ENCODE measurements around the gene TMEM150C.
A peak's percentile ranks its signal among the peaks of the same experiment; 100 is the strongest.

TMEM150C gene

DNA sequence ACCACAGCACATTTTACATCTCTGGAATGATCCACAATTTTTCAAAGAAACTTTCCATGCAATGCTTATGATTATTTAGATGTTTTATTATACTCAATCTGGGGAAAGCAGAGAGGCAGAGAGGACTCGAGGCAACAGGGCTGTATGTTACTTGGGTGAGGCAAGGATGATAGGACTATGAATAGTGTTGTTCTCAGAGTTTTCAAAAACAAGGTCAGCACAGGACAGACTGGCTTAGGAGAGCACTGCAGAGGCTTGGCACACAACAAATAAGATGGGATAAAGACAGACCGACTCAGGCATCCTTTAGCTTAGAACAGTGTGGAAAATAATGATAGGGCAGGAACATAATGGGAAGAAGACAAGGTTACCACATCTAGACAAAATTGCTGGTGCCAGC is 65.4 kb downstream of the TMEM150C start:
- in situ Hi-C loops (cut with HindIII; ENCODE audit: low sequenced_read_pairs): no loop called here
- TF ChIP-seq, protein P1, sequence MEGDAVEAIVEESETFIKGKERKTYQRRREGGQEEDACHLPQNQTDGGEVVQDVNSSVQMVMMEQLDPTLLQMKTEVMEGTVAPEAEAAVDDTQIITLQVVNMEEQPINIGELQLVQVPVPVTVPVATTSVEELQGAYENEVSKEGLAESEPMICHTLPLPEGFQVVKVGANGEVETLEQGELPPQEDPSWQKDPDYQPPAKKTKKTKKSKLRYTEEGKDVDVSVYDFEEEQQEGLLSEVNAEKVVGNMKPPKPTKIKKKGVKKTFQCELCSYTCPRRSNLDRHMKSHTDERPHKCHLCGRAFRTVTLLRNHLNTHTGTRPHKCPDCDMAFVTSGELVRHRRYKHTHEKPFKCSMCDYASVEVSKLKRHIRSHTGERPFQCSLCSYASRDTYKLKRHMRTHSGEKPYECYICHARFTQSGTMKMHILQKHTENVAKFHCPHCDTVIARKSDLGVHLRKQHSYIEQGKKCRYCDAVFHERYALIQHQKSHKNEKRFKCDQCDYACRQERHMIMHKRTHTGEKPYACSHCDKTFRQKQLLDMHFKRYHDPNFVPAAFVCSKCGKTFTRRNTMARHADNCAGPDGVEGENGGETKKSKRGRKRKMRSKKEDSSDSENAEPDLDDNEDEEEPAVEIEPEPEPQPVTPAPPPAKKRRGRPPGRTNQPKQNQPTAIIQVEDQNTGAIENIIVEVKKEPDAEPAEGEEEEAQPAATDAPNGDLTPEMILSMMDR (IDR thresholded peaks at IDR 0.05; ENCODE audit: low read depth, low read length): no peak
- H3K4me3 ChIP-seq (ENCODE audit: low read depth, low read length): no peak overlapping the region
- DNase-seq (ENCODE audit: low read depth, low spot score): no peak

DNA sequence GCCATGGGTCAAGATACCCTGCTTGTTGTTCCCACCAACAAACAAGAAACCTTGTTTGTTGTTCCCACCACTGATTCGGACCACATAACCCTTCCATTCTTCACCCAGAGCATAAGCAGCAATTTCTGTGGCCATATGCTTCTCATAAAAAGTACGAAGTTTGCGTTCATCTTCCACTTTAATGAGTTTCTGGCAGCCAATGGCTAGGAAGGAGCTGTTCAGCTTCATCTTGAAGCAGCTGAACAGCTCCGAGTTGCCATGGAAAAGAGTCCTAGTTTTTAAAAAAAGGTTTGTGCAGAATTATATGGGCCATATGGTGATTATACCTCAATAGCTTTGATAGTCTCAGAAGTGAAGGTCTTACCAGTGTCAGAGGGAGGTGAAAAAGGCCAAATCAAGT is 66.1 kb downstream of the TMEM150C start:
- TF ChIP-seq, protein P1 (IDR thresholded peaks at IDR 0.05; ENCODE audit: low read depth, low read length): no peak
- in situ Hi-C loops (cut with HindIII; ENCODE audit: low sequenced_read_pairs): no loop called here
- H3K4me3 ChIP-seq (ENCODE audit: low read depth, low read length): no peak overlapping the region
- DNase-seq (ENCODE audit: low read depth, low spot score): no peak

DNA sequence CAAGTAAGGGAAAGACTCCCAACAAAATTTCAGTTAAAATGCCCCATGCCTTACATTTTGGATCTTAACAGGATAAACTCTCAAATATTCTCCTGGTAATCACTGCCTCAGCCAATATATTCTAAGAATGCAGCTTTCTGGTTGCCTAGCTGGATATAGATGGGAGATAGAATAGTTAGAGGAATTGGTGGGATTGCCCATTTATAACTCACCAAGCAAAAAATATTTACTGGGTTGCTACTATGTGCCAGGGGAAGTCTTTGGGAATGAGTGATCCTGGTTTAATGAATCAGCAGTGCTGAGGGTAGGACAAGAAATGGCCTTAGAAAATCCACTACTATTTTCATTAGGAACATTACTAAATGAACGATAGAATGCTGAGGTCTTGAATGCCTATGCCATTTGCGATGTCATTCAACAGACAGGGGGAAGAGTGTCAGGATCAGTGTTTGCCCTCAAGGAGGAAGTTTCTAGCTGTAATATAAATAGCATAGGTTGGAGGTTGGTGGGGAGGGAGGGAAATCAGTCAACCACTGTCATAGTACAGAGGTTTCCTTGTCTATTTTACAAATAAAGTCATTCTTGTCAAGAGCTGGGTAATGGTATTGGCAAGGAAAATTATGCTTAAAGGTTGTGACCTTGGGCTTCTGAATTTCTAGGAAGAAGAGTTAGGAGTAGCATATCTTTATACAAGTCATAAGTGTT is 67.9 kb downstream of the TMEM150C start:
- H3K4me3 ChIP-seq (ENCODE audit: low read depth, low read length): no peak overlapping the region
- DNase-seq (ENCODE audit: low read depth, low spot score): peak; percentile 43
- TF ChIP-seq, protein P1 (IDR thresholded peaks at IDR 0.05; ENCODE audit: low read depth, low read length): no peak
- in situ Hi-C loops (cut with HindIII; ENCODE audit: low sequenced_read_pairs): no loop called here

DNA sequence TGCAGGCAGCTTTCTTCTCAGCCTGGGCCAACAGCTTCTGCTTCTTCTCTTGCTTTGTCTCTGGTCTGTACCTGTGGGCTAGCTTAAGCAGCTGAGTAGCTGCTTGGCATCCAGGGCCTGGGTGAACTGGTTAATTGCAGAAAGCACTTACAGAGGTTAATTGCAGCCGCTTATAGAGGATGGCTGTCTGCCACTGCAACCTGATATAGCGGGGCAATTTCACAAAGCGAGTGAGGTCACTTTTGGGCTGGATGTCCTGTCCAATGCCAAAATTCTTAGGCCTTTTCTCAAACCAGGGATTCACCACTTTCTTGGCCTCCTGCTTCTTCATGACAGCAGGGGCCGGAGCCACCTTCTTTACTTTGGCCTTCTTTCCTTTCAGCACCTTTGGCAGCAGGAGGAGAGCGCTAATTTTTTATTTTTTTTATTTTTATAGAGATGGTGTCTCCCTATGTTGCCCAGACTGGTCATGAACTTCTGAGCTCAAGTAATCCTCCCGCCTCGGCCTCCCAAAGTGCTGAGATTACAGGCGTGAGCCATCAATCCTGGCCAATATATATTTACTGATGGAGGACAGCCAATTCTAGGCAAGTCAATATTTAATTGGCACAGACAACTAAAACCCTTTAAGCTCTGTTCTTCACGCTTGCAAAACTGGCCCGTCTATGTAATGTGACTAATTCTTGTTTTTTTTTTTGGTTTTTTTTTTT is 70.4 kb downstream of the TMEM150C start:
- H3K4me3 ChIP-seq (ENCODE audit: low read depth, low read length): no peak overlapping the region
- in situ Hi-C loops (cut with HindIII; ENCODE audit: low sequenced_read_pairs): no loop called here
- TF ChIP-seq, protein P1 (IDR thresholded peaks at IDR 0.05; ENCODE audit: low read depth, low read length): no peak
- DNase-seq (ENCODE audit: low read depth, low spot score): no peak

DNA sequence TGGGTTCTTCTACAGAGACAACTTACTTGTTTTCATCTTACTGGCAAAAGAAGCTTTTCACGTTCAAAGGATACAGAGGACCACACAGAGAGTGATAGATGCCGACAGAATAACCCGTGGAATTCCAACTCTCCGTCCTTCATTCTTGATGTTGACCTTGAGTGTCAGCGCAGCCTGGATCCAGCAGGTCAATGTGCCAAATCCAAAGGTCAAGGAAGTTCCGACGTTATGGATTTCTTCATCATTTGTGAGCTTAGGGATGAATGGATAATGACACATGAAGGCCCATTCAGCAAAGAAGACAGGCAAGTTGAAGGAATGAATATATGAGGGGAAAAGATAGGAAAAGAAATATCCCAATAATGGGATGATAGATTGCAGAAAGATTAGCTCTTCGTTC is 71.8 kb downstream of the TMEM150C start:
- DNase-seq (ENCODE audit: low read depth, low spot score): no peak
- H3K4me3 ChIP-seq (ENCODE audit: low read depth, low read length): no peak overlapping the region
- TF ChIP-seq, protein P1 (IDR thresholded peaks at IDR 0.05; ENCODE audit: low read depth, low read length): no peak
- in situ Hi-C loops (cut with HindIII; ENCODE audit: low sequenced_read_pairs): no loop called here

DNA sequence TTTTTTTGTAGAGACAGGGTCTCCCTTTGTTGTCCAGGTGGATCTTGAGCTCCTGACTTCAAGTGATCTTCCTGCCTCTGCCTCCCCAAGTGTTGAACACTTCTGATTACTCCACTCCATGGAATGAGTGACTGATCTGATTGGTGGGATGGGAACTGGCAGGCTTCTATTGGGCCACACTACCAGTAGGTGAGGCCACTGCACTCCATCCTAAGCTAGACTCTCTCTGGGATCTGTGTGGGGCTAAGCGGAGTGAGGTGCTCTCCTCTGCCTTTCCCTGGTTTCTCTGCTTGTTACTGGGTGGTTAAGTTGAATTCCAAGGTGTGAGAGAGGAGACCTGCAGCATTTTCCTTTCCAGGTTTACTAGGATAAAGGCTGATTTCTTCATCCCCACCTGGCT is 72.7 kb downstream of the TMEM150C start:
- TF ChIP-seq, protein P1 (IDR thresholded peaks at IDR 0.05; ENCODE audit: low read depth, low read length): no peak
- no peak overlapping the region for H3K4me3 ChIP-seq (ENCODE audit: low read depth, low read length)
- DNase-seq (ENCODE audit: low read depth, low spot score): no peak
- in situ Hi-C loops (cut with HindIII; ENCODE audit: low sequenced_read_pairs): no loop called here

Data from astrocyte of the spinal cord (primary cell).